AG04450 (cell line): ENCODE data around the gene QPRT. TPM values are rescaled to one million over a fixed set of nuclear protein-coding genes. Genes with fewer than 3 reads are reported as not detected.
"Not testable (repeated sequence)": the region's sequence is repeated elsewhere in the genome, so short reads cannot be mapped to it uniquely, and the experiment has no call there.

ENCODE experiments used
- CTCF ChIA-PET: fragments of 300-600, 350-600 bp; formaldehyde crosslinking; extraction: SDS; loops from one replicate; lab custom pipeline; 2022; ENCODE audit warnings: antibody characterized with exemption, inconsistent platforms; lab: Charles Lee
- POLR2A ChIA-PET: fragments of 350-600 bp; formaldehyde crosslinking; extraction: SDS; loops from one replicate; lab custom pipeline; 2021; ENCODE audit warnings: antibody characterized with exemption, inconsistent platforms; lab: Yijun Ruan, JAX
- DNase-seq: peaks from one replicate; pipeline ENCODE4 v3.0.0-alpha.2; 2011; ENCODE audit warnings: low read depth, low spot score
- H3K27ac ChIP-seq: one replicate; pipeline ENCODE4 v1.5.1; 2012; ENCODE audit warnings: low read depth, low read length, control low read depth
- H3K27me3 ChIP-seq: one replicate; pipeline ENCODE4 v1.6.0; 2012; ENCODE audit warnings: low read length; ENCODE audit not compliant: control insufficient read depth, insufficient read depth
- H3K4me3 ChIP-seq: 2 replicates; pipeline ENCODE4 v1.5.1; 2011; ENCODE audit warnings: mild to moderate bottlenecking, low read depth, low read length, control low read depth
- H3K9me3 ChIP-seq: 2 replicates; pipeline ENCODE4 v1.5.1; 2012; ENCODE audit warnings: low read length; ENCODE audit not compliant: control insufficient read depth, insufficient read depth
- polyA plus RNA-seq: library from polyadenylated mRNA; depleted of rRNA; stranded (reverse); fragments of >200 nt; gene quantifications from 2 replicates; pipeline ENCODE4 v1.2.3, GENCODE V29; 2011
- TF ChIP-seq, protein P1 (sequence below): IDR thresholded peaks from 2 replicates; pipeline ENCODE4 v1.5.1; 2011; ENCODE audit warnings: low read depth, low read length, control low read depth, inconsistent platforms

Gene QPRT
- polyA plus RNA-seq, 1 experiment = 16.0 TPM

DNA sequence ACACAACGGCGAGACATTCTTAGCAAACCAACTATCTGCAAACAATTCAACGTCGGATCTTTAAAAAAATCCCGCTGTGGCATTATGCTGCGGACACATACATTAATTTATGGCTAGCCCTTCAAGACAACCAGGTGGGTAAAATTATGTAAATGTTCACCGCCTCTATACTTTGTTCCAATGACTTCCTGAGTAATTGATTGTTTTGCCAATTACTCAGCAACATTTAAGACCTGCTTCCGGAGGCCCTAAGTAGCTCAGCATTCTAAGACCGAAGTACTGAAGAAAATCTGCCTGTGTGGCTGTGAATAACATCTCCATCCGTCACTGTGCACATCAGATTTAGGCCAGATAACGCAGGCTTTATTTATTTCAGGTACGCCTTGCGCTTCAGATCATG, 23.3 kb downstream of the QPRT start:
- Histone ChIP-seq H3K27ac (no peak overlapping the region), H3K9me3 (peaks cover 9% of the 10 kb centered on the region), H3K27me3 (peaks cover 7% of the 10 kb centered on the region), H3K4me3 (no peak overlapping the region)
- no peak for DNase-seq
- ChIA-PET CTCF (interaction anchor here (0.6 to 1.0 kb wide), 3 partner anchors 102 to 330 kb away, joined by 3 to 4 read pairs (median 4); no protein-coding TSS in a partner anchor), POLR2A (no interaction called here)
- TF ChIP-seq, protein P1, sequence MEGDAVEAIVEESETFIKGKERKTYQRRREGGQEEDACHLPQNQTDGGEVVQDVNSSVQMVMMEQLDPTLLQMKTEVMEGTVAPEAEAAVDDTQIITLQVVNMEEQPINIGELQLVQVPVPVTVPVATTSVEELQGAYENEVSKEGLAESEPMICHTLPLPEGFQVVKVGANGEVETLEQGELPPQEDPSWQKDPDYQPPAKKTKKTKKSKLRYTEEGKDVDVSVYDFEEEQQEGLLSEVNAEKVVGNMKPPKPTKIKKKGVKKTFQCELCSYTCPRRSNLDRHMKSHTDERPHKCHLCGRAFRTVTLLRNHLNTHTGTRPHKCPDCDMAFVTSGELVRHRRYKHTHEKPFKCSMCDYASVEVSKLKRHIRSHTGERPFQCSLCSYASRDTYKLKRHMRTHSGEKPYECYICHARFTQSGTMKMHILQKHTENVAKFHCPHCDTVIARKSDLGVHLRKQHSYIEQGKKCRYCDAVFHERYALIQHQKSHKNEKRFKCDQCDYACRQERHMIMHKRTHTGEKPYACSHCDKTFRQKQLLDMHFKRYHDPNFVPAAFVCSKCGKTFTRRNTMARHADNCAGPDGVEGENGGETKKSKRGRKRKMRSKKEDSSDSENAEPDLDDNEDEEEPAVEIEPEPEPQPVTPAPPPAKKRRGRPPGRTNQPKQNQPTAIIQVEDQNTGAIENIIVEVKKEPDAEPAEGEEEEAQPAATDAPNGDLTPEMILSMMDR = no peak

DNA sequence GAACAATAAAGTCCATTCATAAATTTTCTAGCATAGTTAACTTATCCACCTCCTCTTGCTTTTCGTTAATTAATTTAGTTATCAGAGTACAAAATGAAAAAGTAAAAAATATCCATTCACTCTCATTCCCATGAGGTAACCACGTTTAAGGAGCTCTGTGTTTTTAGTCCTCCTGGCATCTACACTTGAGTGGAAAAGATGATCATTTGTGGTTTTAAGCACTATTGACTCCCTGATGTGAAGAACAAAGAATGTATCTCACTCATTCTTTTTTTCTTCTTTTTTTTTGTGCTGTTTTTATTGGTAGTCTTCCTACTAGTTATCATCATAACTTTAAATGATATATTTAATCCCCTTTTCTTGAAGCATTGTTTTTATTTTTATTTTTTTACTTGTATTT, 26.1 kb downstream of the QPRT start:
- POLR2A ChIA-PET = no interaction called here
- Histone ChIP-seq H3K27ac (no peak overlapping the region), H3K9me3 (peaks cover 2% of the 10 kb centered on the region; the same call in 1 of the 2 replicates), H3K4me3 (no peak overlapping the region), H3K27me3 (peaks cover 3% of the 10 kb centered on the region)
- DNase-seq = no peak
- TF ChIP-seq, protein P1 = no peak
- CTCF ChIA-PET = no interaction called here

GRCh38 chr16:29707160-29707559, 28.2 kb downstream of the QPRT start:
- CTCF ChIA-PET, DNase-seq, H3K27me3 ChIP-seq, H3K27ac ChIP-seq, H3K9me3 ChIP-seq, POLR2A ChIA-PET, H3K4me3 ChIP-seq: not testable (repeated sequence)

DNA sequence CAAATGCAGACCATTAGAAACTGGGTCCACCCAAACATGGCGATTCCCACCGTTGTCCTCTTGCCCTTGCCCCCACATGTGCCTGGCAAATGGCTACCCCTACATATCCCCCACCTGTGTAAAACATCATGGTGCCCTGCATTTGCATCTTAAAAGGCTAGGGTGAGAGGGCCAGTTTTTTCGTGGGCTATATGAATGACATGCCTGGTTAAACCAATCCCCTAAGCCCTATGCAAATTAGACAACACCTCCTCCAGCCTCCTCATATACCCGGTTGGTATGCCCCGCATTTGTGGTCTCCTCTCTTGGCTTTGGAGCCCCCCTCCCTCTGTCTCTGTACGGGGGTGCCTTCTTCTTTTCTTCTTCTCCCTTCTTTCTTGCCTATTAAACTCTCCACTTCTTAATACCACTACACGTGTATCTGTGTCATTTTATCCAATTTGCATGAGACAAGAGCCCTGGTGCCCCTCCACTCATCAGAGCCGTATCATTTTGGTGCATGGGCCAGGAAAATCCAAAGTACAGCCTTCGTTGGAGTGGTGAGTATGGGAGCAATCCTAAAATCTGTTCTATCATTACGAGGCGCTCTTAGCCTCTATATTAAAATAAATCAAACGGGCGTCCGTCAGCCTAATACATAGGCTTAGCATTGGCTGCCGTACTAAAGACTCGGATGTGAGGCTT, 30.1 kb downstream of the QPRT start:
- H3K27me3 ChIP-seq = no peaks in the 10 kb centered on the region
- ChIA-PET POLR2A (no interaction called here), CTCF (interaction anchor here (1.9 kb wide), 1 partner anchor 9 kb away, joined by 12 read pairs; no protein-coding TSS in a partner anchor)
- no peak overlapping the region for H3K27ac ChIP-seq
- TF ChIP-seq, protein P1 = no peak
- no peak overlapping the region for H3K4me3 ChIP-seq
- H3K9me3 ChIP-seq = no peaks in the 10 kb centered on the region
- no peak for DNase-seq

GRCh38 chr16:29709657-29710056, 30.7 kb downstream of the QPRT start:
- H3K27ac ChIP-seq, H3K27me3 ChIP-seq, DNase-seq, POLR2A ChIA-PET, H3K4me3 ChIP-seq, H3K9me3 ChIP-seq: not testable (repeated sequence)
- CTCF ChIA-PET = interaction anchor here (0.9 to 1.9 kb wide), 2 partner anchors 9 to 18 kb away, joined by 3 to 12 read pairs; no protein-coding TSS in a partner anchor
